ENCODE results near the gene RAB36.

DNA sequence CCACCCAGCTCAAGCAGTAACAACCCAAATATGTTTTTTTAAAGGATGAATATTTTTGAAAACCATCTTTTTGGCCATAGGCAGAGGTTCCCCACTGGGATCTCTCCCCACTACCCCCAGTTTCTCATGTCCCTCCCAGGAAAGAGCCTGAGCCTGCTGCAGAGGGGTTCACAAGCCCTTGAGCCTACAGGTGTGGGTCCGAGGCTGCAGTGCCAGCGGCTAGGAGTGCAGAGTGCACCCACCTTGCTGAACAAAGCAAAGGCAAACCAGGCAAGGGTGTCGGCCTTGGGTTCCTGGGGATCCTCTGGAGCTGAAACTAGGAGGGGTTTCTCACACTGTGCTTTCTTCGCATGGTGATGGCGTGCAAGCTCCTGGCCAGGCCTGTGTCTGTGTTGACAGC lies 40.0 kb upstream of the RAB36 start:
- TF ChIP-seq, protein P1, sequence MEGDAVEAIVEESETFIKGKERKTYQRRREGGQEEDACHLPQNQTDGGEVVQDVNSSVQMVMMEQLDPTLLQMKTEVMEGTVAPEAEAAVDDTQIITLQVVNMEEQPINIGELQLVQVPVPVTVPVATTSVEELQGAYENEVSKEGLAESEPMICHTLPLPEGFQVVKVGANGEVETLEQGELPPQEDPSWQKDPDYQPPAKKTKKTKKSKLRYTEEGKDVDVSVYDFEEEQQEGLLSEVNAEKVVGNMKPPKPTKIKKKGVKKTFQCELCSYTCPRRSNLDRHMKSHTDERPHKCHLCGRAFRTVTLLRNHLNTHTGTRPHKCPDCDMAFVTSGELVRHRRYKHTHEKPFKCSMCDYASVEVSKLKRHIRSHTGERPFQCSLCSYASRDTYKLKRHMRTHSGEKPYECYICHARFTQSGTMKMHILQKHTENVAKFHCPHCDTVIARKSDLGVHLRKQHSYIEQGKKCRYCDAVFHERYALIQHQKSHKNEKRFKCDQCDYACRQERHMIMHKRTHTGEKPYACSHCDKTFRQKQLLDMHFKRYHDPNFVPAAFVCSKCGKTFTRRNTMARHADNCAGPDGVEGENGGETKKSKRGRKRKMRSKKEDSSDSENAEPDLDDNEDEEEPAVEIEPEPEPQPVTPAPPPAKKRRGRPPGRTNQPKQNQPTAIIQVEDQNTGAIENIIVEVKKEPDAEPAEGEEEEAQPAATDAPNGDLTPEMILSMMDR (IDR thresholded peaks at IDR 0.05; ENCODE audit: borderline replicate concordance, extremely low read depth, low read length, poor library complexity, severe bottlenecking), result no peak
- TF ChIP-seq EZH2 (IDR thresholded peaks at IDR 0.05; ENCODE audit: borderline replicate concordance, low read depth, low read length, severe bottlenecking), result no peak
